HL-60 (cell line): Measurements from ENCODE around the gene CACNA1I.

Experiments used
- DNase-seq, 2 experiments: peaks; one replicate each; pipeline ENCODE4 v3.0.0-alpha.2; 2010 to 2020; ENCODE audit warnings: low read depth in 1 of 2, low spot score in 1 of 2
- H3K27ac ChIP-seq: fragments of 250-450 bp; sonication (Bioruptor Pico); replicated peaks from 2 replicates; pipeline ENCODE4 v1.5.1; 2020; ENCODE audit warnings: mild to moderate bottlenecking, moderate library complexity
- H3K27me3 ChIP-seq: fragments of 250-450 bp; sonication (Bioruptor Pico); 2 replicates; pipeline ENCODE4 v1.5.1; 2021; ENCODE audit warnings: mild to moderate bottlenecking, moderate library complexity; ENCODE audit not compliant: insufficient read depth, poor library complexity, severe bottlenecking
- H3K4me3 ChIP-seq: replicated peaks from 2 replicates; pipeline ENCODE4 v1.5.1; 2011; ENCODE audit warnings: mild to moderate bottlenecking, control low read depth, low read length; ENCODE audit not compliant: insufficient read depth
- GABPA ChIP-seq: IDR thresholded peaks from 2 replicates; pipeline ENCODE4 v1.6.1; 2012; ENCODE audit warnings: low read depth
- POLR2AphosphoS5 ChIP-seq: IDR thresholded peaks from 2 replicates; pipeline ENCODE4 v1.6.1; 2012; ENCODE audit warnings: low read depth
- SPI1 ChIP-seq: IDR thresholded peaks from 2 replicates; pipeline ENCODE4 v1.6.1; 2012; ENCODE audit warnings: low read depth, mild to moderate bottlenecking, borderline replicate concordance
- TF ChIP-seq, protein P1 (sequence below): IDR thresholded peaks from one replicate; pipeline ENCODE4 v1.5.1; 2011; ENCODE audit warnings: low read length, control low read depth, inconsistent platforms; ENCODE audit not compliant: insufficient read depth
- TF ChIP-seq, protein P2 (sequence below): IDR thresholded peaks from 2 replicates; pipeline ENCODE4 v1.6.1; 2012; ENCODE audit warnings: low read depth; ENCODE audit not compliant: insufficient replicate concordance

CACNA1I gene

DNA sequence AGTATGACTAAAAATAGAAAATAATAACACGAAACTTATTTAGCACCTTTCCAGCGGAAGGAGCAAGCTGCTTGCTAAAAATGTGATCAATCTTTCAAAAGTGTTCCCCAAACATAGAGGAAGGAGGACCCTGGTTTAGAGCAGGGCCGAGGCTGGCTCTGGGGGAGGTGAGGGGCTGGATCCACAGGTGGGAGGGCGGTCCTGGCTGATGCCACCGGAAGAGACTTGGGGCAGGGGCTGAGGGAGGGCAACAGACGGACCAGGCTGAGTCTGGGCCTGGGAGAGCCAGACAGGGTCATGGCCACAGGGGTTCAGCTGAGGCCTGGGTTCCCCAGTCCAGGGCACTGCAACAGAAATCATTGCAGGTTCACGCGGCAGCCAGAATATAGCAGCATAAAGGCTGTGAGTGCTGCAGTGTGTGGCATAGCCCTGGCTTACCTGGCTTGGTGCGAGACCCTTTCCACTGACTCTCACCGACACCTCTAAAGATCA is 143.3 kb downstream of the CACNA1I start:
- Histone ChIP-seq H3K27ac (no peak overlapping the region), H3K4me3 (no peak overlapping the region), H3K27me3 (peaks cover 5% of the 10 kb centered on the region)
- DNase-seq = no peak
- no peak for TF ChIP-seq POLR2AphosphoS5
- TF ChIP-seq, protein P1, sequence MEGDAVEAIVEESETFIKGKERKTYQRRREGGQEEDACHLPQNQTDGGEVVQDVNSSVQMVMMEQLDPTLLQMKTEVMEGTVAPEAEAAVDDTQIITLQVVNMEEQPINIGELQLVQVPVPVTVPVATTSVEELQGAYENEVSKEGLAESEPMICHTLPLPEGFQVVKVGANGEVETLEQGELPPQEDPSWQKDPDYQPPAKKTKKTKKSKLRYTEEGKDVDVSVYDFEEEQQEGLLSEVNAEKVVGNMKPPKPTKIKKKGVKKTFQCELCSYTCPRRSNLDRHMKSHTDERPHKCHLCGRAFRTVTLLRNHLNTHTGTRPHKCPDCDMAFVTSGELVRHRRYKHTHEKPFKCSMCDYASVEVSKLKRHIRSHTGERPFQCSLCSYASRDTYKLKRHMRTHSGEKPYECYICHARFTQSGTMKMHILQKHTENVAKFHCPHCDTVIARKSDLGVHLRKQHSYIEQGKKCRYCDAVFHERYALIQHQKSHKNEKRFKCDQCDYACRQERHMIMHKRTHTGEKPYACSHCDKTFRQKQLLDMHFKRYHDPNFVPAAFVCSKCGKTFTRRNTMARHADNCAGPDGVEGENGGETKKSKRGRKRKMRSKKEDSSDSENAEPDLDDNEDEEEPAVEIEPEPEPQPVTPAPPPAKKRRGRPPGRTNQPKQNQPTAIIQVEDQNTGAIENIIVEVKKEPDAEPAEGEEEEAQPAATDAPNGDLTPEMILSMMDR = no peak
- no peak for TF ChIP-seq SPI1
- no peak for TF ChIP-seq GABPA
- TF ChIP-seq, protein P2, sequence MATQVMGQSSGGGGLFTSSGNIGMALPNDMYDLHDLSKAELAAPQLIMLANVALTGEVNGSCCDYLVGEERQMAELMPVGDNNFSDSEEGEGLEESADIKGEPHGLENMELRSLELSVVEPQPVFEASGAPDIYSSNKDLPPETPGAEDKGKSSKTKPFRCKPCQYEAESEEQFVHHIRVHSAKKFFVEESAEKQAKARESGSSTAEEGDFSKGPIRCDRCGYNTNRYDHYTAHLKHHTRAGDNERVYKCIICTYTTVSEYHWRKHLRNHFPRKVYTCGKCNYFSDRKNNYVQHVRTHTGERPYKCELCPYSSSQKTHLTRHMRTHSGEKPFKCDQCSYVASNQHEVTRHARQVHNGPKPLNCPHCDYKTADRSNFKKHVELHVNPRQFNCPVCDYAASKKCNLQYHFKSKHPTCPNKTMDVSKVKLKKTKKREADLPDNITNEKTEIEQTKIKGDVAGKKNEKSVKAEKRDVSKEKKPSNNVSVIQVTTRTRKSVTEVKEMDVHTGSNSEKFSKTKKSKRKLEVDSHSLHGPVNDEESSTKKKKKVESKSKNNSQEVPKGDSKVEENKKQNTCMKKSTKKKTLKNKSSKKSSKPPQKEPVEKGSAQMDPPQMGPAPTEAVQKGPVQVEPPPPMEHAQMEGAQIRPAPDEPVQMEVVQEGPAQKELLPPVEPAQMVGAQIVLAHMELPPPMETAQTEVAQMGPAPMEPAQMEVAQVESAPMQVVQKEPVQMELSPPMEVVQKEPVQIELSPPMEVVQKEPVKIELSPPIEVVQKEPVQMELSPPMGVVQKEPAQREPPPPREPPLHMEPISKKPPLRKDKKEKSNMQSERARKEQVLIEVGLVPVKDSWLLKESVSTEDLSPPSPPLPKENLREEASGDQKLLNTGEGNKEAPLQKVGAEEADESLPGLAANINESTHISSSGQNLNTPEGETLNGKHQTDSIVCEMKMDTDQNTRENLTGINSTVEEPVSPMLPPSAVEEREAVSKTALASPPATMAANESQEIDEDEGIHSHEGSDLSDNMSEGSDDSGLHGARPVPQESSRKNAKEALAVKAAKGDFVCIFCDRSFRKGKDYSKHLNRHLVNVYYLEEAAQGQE = no peak

DNA sequence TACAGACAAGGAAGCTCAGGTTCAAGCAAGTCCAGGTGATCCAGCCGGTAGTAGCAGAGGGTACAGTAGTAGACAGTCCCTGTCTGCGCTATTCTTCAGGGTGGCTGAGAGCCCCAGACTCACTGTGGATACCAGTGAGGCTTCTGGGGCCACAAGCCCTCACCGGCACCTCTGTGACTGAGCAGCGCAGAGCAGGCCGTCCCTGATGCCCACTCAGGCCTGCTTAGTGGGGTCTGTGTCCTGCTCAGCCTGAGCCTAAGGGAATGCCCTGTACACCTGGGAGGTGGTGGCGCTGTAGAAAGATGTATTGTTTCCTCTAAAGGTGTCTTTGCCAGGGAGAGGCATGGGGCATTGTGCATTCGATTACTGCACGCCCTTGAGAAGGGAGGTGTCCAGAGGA is 143.8 kb downstream of the CACNA1I start:
- DNase-seq = no peak
- Histone ChIP-seq H3K27ac (no peak overlapping the region), H3K27me3 (peaks cover 2% of the 10 kb centered on the region), H3K4me3 (no peak overlapping the region)
- TF ChIP-seq, protein P2 = no peak
- TF ChIP-seq GABPA = no peak
- no peak for TF ChIP-seq SPI1
- TF ChIP-seq POLR2AphosphoS5 = no peak
- TF ChIP-seq, protein P1 = no peak

DNA sequence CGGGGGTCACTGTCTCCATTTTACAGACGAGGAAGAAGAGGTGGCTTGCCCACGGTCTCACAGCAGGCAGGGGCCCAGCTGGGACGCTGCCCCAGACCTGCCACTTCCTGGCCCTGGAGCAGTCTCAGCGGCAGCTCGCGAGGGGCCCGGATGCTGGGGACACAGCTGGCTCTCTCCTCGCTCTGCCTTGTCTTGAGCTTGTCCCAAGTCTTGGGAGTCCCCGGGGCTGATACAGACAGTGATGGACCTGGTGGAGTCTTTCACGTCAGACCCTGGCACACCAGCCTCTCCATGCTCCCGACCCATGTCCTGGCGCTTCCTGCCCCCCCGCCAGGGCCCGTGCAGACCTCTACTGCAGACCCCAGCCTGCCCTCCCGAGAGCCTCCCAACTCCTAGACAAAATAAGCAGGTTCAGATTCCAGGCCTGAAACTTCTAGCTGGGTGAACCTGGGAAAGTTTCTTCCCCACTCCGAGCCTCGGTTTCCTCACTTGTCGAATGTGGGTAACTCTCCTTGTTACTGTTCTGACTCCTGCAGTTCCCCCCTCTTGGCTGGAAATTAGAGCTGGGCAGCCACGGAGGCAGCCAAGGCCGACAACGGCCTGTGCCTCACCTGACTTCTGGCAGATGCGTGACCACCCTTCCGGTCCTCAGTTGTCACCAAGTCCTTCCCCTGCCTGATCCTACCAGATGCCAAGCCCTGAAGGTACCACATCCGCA is 145.4 kb downstream of the CACNA1I start:
- no peak for DNase-seq
- Histone ChIP-seq H3K27ac (no peak overlapping the region), H3K27me3 (no peaks in the 10 kb centered on the region), H3K4me3 (no peak overlapping the region)
- no peak for TF ChIP-seq SPI1
- TF ChIP-seq POLR2AphosphoS5 = no peak
- TF ChIP-seq, protein P2 = no peak
- no peak for TF ChIP-seq GABPA
- TF ChIP-seq, protein P1 = no peak
